ENCODE data around the gene RERE. TPM values are rescaled to one million over a fixed set of nuclear protein-coding genes. Genes with fewer than 3 reads are reported as not detected.

RERE gene
- total and polyA plus RNA-seq, 2 donors (not counting 3 experiments of a cell fraction or from before 2014, with no cell fraction given): 14.1 to 113 TPM

GRCh38 chr1:8663090-8663802, 154.2 kb downstream of the RERE start:
- no peak for TF ChIP-seq CTCF (IDR thresholded peaks at IDR 0.05; ENCODE audit: extremely low read depth in 1 of 2, insufficient read depth in 1 of 2, low read depth in 1 of 2, low read length in 2 of 2)
- no peak for TF ChIP-seq POLR2AphosphoS5 (IDR thresholded peaks at IDR 0.05; ENCODE audit: insufficient read depth, low read depth, low read length)
- TF ChIP-seq MYC (IDR thresholded peaks at IDR 0.05; ENCODE audit: low read depth, low read length): no peak
- BruUV-seq (replicated peaks): no TSS peak
- Histone ChIP-seq H3K4me3 (replicated peaks in 1 of 3; ENCODE audit: insufficient read depth in 1 of 3, low read depth in 1 of 3, low read length in 3 of 3) (no peak overlapping the region), H3K9ac (replicated peaks; ENCODE audit: extremely low read depth, insufficient read depth, low read length) (no peak overlapping the region), H3K4me1 (ENCODE audit: control insufficient read depth, extremely low read depth, insufficient read depth, low read length) (peaks cover 55% of the 10 kb centered on the region), H3K27ac (ENCODE audit: insufficient read depth, low read depth, low read length) (no peak overlapping the region), H3K36me3 (ENCODE audit: control insufficient read depth in 2 of 2, extremely low read depth in 1 of 2, insufficient read depth in 2 of 2, low read length in 2 of 2) (no peaks in the 10 kb centered on the region), H4K20me1 (replicated peaks; ENCODE audit: control insufficient read depth, extremely low read depth, insufficient read depth, low read length) (peaks cover 3% of the 10 kb centered on the region), H3K79me2 (ENCODE audit: control insufficient read depth, insufficient read depth, low read length) (peaks cover 81% of the 10 kb centered on the region), H3K9me1 (replicated peaks; ENCODE audit: control insufficient read depth, extremely low read depth, insufficient read depth, low read length) (no peaks in the 10 kb centered on the region), H3K27me3 (ENCODE audit: control insufficient read depth in 2 of 2, insufficient read depth in 2 of 2, low read length in 2 of 2) (no peaks in the 10 kb centered on the region), H3K4me2 (ENCODE audit: insufficient read depth, low read length) (no peak overlapping the region), H3K9me3 (replicated peaks; ENCODE audit: control insufficient read depth, insufficient read depth, low read length) (no peaks in the 10 kb centered on the region), H2AFZ (ENCODE audit: low read depth, low read length) (no peak overlapping the region)
- FAIRE-seq: no peak
- no peak for DNase-seq (ENCODE audit: low read depth, low spot score)
- ChIA-PET CTCF (interaction anchor here (1.0 to 4.0 kb wide), 4 partner anchors 8 to 101 kb away, joined by 3 to 40 read pairs (median 4); no protein-coding TSS in a partner anchor), POLR2A (interaction anchor here (0.6 kb wide), 1 partner anchor 17 kb away, joined by 3 read pairs; no protein-coding TSS in a partner anchor)
- dilution Hi-C loops (cut with MboI; ENCODE audit: extremely low pct_ligation_motif_present, low sequenced_read_pairs): no loop called here
- intact Hi-C loops (cut with micrococcal nuclease): loop anchor here (5.0 kb wide), 1 partner anchor 154 kb away; the partner anchor contains the start of gene RERE
